ENCODE data around the gene SNRNP48. TPM values are rescaled to one million over a fixed set of nuclear protein-coding genes. Genes with fewer than 3 reads are reported as not detected.

Gene SNRNP48
- polyA plus RNA-seq, 1 donor from 2014 or later: 17.5 TPM

DNA sequence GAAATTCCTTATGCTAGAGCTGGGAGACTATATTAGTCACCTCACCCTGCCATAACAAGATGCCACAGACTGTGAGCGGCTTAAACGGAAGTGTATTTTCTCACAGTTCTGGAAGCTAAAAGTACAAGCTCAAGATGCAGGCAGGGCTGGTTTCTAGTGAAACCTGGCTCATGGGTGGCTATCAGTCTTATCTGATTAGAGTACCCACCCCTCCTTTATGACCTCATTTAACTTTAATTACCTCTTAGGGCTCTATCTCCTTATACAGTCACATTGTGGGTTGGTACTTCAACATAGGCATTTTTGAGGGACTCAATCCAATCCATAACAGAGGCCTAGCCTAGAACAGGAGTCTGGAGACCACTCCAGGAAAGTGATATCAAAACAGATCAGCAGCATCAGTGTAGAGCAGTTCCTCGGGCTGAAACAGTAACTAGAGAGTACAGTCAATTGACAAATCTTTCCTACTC lies 2.3 kb upstream of the SNRNP48 start:
- H3K4me3 ChIP-seq (ENCODE audit: low read length): no peak overlapping the region
- no peaks in the 10 kb centered on the region for H3K9me2 ChIP-seq (ENCODE audit: insufficient read depth, low read length)
- H3K79me2 ChIP-seq (replicated peaks; ENCODE audit: insufficient read depth, low read length): peaks cover 18% of the 10 kb centered on the region
- no peak overlapping the region for H2AFZ ChIP-seq (ENCODE audit: low read depth, low read length)
- no peaks in the 10 kb centered on the region for H4K20me1 ChIP-seq (ENCODE audit: insufficient read depth)
- no peaks in the 10 kb centered on the region for H3K9me3 ChIP-seq (ENCODE audit: low read length)
- H3K4me2 ChIP-seq (ENCODE audit: low read length): no peak overlapping the region
- no peak overlapping the region for H3K9ac ChIP-seq (ENCODE audit: low read length)
- no peaks in the 10 kb centered on the region for H3K36me3 ChIP-seq (ENCODE audit: insufficient read depth, low read length)
- no peaks in the 10 kb centered on the region for H3K27me3 ChIP-seq (ENCODE audit: insufficient read depth, low read depth, low read length)
- H3K27ac ChIP-seq (ENCODE audit: low read length): no peak overlapping the region
- no peaks in the 10 kb centered on the region for H3F3A ChIP-seq (ENCODE audit: insufficient read depth, low read length, poor library complexity, severe bottlenecking)
- TF ChIP-seq, protein P1, sequence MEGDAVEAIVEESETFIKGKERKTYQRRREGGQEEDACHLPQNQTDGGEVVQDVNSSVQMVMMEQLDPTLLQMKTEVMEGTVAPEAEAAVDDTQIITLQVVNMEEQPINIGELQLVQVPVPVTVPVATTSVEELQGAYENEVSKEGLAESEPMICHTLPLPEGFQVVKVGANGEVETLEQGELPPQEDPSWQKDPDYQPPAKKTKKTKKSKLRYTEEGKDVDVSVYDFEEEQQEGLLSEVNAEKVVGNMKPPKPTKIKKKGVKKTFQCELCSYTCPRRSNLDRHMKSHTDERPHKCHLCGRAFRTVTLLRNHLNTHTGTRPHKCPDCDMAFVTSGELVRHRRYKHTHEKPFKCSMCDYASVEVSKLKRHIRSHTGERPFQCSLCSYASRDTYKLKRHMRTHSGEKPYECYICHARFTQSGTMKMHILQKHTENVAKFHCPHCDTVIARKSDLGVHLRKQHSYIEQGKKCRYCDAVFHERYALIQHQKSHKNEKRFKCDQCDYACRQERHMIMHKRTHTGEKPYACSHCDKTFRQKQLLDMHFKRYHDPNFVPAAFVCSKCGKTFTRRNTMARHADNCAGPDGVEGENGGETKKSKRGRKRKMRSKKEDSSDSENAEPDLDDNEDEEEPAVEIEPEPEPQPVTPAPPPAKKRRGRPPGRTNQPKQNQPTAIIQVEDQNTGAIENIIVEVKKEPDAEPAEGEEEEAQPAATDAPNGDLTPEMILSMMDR (IDR thresholded peaks at IDR 0.05; ENCODE audit: poor library complexity, severe bottlenecking): no peak
- no peak for TF ChIP-seq EP300 (conservative IDR thresholded peaks at IDR 0.05; ENCODE audit: poor library complexity, severe bottlenecking)
- TF ChIP-seq EZH2 (IDR thresholded peaks at IDR 0.05; ENCODE audit: borderline replicate concordance, insufficient read depth, low read length, poor library complexity, severe bottlenecking): no peak
- TF ChIP-seq RAD21 (conservative IDR thresholded peaks at IDR 0.05): no peak
- TF ChIP-seq REST (IDR thresholded peaks at IDR 0.05; ENCODE audit: borderline replicate concordance): no peak
- no peak for TF ChIP-seq MXI1 (conservative IDR thresholded peaks at IDR 0.05; ENCODE audit: poor library complexity, severe bottlenecking)
- TF ChIP-seq TAF1 (IDR thresholded peaks at IDR 0.05; ENCODE audit: low read depth): no peak
- no peak for TF ChIP-seq POLR2AphosphoS5 (IDR thresholded peaks at IDR 0.05)
- TF ChIP-seq SMC3 (conservative IDR thresholded peaks at IDR 0.05; ENCODE audit: poor library complexity): no peak

DNA sequence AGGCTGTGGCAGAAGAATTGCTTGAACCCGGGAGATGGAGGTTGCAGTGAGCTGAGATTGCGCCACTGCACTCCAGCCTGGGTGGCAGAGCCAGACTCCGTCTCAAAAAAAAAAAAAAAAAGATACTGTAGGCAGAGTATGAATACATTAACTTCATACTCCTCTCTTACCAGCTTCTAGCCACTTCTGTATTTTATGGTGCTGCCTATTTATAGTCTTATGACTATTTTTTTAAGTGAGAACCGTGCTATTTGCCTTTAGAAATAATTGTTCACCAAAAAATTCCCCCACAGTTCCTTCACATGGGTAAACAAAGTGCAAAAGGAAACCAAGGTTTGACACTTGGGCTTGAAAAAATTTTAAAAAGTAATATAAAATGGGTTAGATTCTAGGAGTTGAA lies 1.5 kb upstream of the SNRNP48 start:
- H3K79me2 ChIP-seq (replicated peaks; ENCODE audit: insufficient read depth, low read length): peaks cover 21% of the 10 kb centered on the region
- no peaks in the 10 kb centered on the region for H3K9me2 ChIP-seq (ENCODE audit: insufficient read depth, low read length)
- no peak overlapping the region for H3K27ac ChIP-seq (ENCODE audit: low read length)
- H3K4me3 ChIP-seq (ENCODE audit: low read length): no peak overlapping the region
- H4K20me1 ChIP-seq (ENCODE audit: insufficient read depth): no peaks in the 10 kb centered on the region
- H3K36me3 ChIP-seq (ENCODE audit: insufficient read depth, low read length): no peaks in the 10 kb centered on the region
- H3K9ac ChIP-seq (ENCODE audit: low read length): no peak overlapping the region
- H3F3A ChIP-seq (ENCODE audit: insufficient read depth, low read length, poor library complexity, severe bottlenecking): no peaks in the 10 kb centered on the region
- no peak overlapping the region for H2AFZ ChIP-seq (ENCODE audit: low read depth, low read length)
- no peaks in the 10 kb centered on the region for H3K27me3 ChIP-seq (ENCODE audit: insufficient read depth, low read depth, low read length)
- no peaks in the 10 kb centered on the region for H3K9me3 ChIP-seq (ENCODE audit: low read length)
- H3K4me2 ChIP-seq (ENCODE audit: low read length): no peak overlapping the region
- TF ChIP-seq SMC3 (conservative IDR thresholded peaks at IDR 0.05; ENCODE audit: poor library complexity) (no peak), EZH2 (IDR thresholded peaks at IDR 0.05; ENCODE audit: borderline replicate concordance, insufficient read depth, low read length, poor library complexity, severe bottlenecking) (no peak), TAF1 (IDR thresholded peaks at IDR 0.05; ENCODE audit: low read depth) (no peak), REST (IDR thresholded peaks at IDR 0.05; ENCODE audit: borderline replicate concordance) (no peak), EP300 (conservative IDR thresholded peaks at IDR 0.05; ENCODE audit: poor library complexity, severe bottlenecking) (no peak), RAD21 (conservative IDR thresholded peaks at IDR 0.05) (no peak), POLR2AphosphoS5 (IDR thresholded peaks at IDR 0.05) (no peak), MXI1 (conservative IDR thresholded peaks at IDR 0.05; ENCODE audit: poor library complexity, severe bottlenecking) (no peak)
- TF ChIP-seq, protein P1 (IDR thresholded peaks at IDR 0.05; ENCODE audit: poor library complexity, severe bottlenecking): no peak

Data from neural cell (in vitro differentiated cells).